Measurements from ENCODE around the gene TMEM52B.
"Not testable (repeated sequence)": the region's sequence is repeated elsewhere in the genome, so short reads cannot be mapped to it uniquely, and the experiment has no call there.

TMEM52B gene

GRCh38 chr12:10182354-10183049, 3.7 kb downstream of the TMEM52B start:
- TF ChIP-seq CTCF (IDR thresholded peaks at IDR 0.05; ENCODE audit: low read length, missing control alignments), result no peak
- peak; percentile 52 for DNase-seq (ENCODE audit: low read depth)
- no peak overlapping the region for H3K4me3 ChIP-seq (replicated peaks; ENCODE audit: low read depth, low read length)

GRCh38 chr12:10184261-10184843, 5.5 kb downstream of the TMEM52B start:
- DNase-seq (ENCODE audit: low read depth), result peak; percentile 56
- no peak for TF ChIP-seq CTCF (IDR thresholded peaks at IDR 0.05; ENCODE audit: low read length, missing control alignments)
- no peak overlapping the region for H3K4me3 ChIP-seq (replicated peaks; ENCODE audit: low read depth, low read length)

- no peak for DNase-seq (ENCODE audit: low read depth)
Observed at GRCh38 chr12:10186299-10186698, 7.5 kb downstream of the TMEM52B start.

GRCh38 chr12:10186958-10187357, 8.1 kb downstream of the TMEM52B start:
- H3K4me3 ChIP-seq (replicated peaks; ENCODE audit: low read depth, low read length); DNase-seq (ENCODE audit: low read depth): not testable (repeated sequence)

More at GRCh38 chr12:10186299-10186698, 7.5 kb downstream of the TMEM52B start:
- TF ChIP-seq CTCF (IDR thresholded peaks at IDR 0.05; ENCODE audit: low read length, missing control alignments), result no peak
- no peak overlapping the region for H3K4me3 ChIP-seq (replicated peaks; ENCODE audit: low read depth, low read length)

GRCh38 chr12:10189653-10190052, 10.8 kb downstream of the TMEM52B start:
- peak; percentile 7 for DNase-seq (ENCODE audit: low read depth)
- TF ChIP-seq CTCF (IDR thresholded peaks at IDR 0.05; ENCODE audit: low read length, missing control alignments), result no peak

GRCh38 chr12:10190558-10191388, 11.9 kb downstream of the TMEM52B start:
- TF ChIP-seq CTCF (IDR thresholded peaks at IDR 0.05; ENCODE audit: low read length, missing control alignments), result peak; percentile 89
- H3K4me3 ChIP-seq (replicated peaks; ENCODE audit: low read depth, low read length), result no peak overlapping the region
- peak; percentile 72 for DNase-seq (ENCODE audit: low read depth)

More at GRCh38 chr12:10189653-10190052, 10.8 kb downstream of the TMEM52B start:
- no peak overlapping the region for H3K4me3 ChIP-seq (replicated peaks; ENCODE audit: low read depth, low read length)

- TF ChIP-seq CTCF (IDR thresholded peaks at IDR 0.05; ENCODE audit: low read length, missing control alignments), result no peak
- peak; percentile 11 for DNase-seq (ENCODE audit: low read depth)
- no peak overlapping the region for H3K4me3 ChIP-seq (replicated peaks; ENCODE audit: low read depth, low read length)
Observed at GRCh38 chr12:10191865-10192264, 13.0 kb downstream of the TMEM52B start.
